Measurements from ENCODE around the gene NAALADL2. TPM values are rescaled to one million over a fixed set of nuclear protein-coding genes. Genes with fewer than 3 reads are reported as not detected.

Gene NAALADL2
- total and polyA plus RNA-seq, 2 donors (not counting 1 experiment from before 2014, with no cell fraction given), result not detected

- Histone ChIP-seq H3K4me1 (ENCODE audit: control insufficient read depth in 2 of 2, insufficient read depth in 2 of 2, low read length in 2 of 2) (no peaks in the 10 kb centered on the region), H4K20me1 (ENCODE audit: control insufficient read depth, insufficient read depth, low read length, poor library complexity, severe bottlenecking) (no peaks in the 10 kb centered on the region), H3K9ac (ENCODE audit: low read length) (no peak overlapping the region), H3K27me3 (replicated peaks in 1 of 4; ENCODE audit: control extremely low read depth in 1 of 4, control insufficient read depth in 3 of 4, insufficient read depth in 4 of 4, low read length in 3 of 4) (no peaks in the 10 kb centered on the region), H3K27ac (ENCODE audit: low read length in 2 of 2) (no peak overlapping the region), H3K36me3 (replicated peaks in 1 of 2; ENCODE audit: control extremely low read depth in 1 of 2, control insufficient read depth in 1 of 2, extremely low read depth in 1 of 2, insufficient read depth in 2 of 2, low read length in 1 of 2) (no peaks in the 10 kb centered on the region), H3K4me3 (ENCODE audit: control extremely low read depth in 1 of 5, extremely low read depth in 1 of 5, insufficient read depth in 1 of 5, low read depth in 2 of 5, low read length in 4 of 5) (no peak overlapping the region), H3K4me2 (replicated peaks; ENCODE audit: low read depth, low read length, poor library complexity, severe bottlenecking) (no peak overlapping the region), H3K79me2 (ENCODE audit: control insufficient read depth, insufficient read depth, low read length) (no peaks in the 10 kb centered on the region), H2AFZ (ENCODE audit: insufficient read depth, low read depth, low read length, poor library complexity, severe bottlenecking) (no peak overlapping the region), H3K9me3 (ENCODE audit: control extremely low read depth in 1 of 3, control insufficient read depth in 2 of 3, insufficient read depth in 1 of 3, low read length in 2 of 3) (peaks cover 0 to 3% (median 0%) of the 10 kb centered on the region in 3 donors)
- intact Hi-C loops (cut with micrococcal nuclease), result no loop called here
- POLR2A ChIA-PET, result no interaction called here
- Mint-ChIP-seq H3K27me3 (no peaks in the 10 kb centered on the region), H3K4me3 (no peak overlapping the region), H3K27ac (no peak overlapping the region), H3K9me3 (ENCODE audit: insufficient read depth) (no peaks in the 10 kb centered on the region), H3K4me1 (no peaks in the 10 kb centered on the region)
- TF ChIP-seq CTCF (IDR thresholded peaks at IDR 0.05) (no peak), EZH2 (IDR thresholded peaks at IDR 0.05; ENCODE audit: borderline replicate concordance, insufficient read depth, low read depth, low read length, poor library complexity, severe bottlenecking) (no peak)
- no peak for DNase-seq
- 89% methylated on average over 4 of the region's 5 CpGs for WGBS (ENCODE audit: insufficient coverage)
- ATAC-seq (ENCODE audit: low read depth), result no peak
- CTCF ChIA-PET, result no interaction called here
Observed at GRCh38 chr3:175426805-175427204, 567.7 kb downstream of the NAALADL2 start.

- H3K27me3 Mint-ChIP-seq, result no peaks in the 10 kb centered on the region
- H3K4me3 Mint-ChIP-seq, result no peak overlapping the region
- ChIA-PET CTCF (no interaction called here), POLR2A (no interaction called here)
- intact Hi-C loops (cut with micrococcal nuclease), result no loop called here
- ATAC-seq (ENCODE audit: low read depth) (no peak), DNase-seq (no peak)
- Histone ChIP-seq H2AFZ (ENCODE audit: insufficient read depth, low read depth, low read length, poor library complexity, severe bottlenecking) (no peak overlapping the region), H3K27ac (ENCODE audit: low read length in 2 of 2) (no peak overlapping the region), H3K4me3 (ENCODE audit: control extremely low read depth in 1 of 5, extremely low read depth in 1 of 5, insufficient read depth in 1 of 5, low read depth in 2 of 5, low read length in 4 of 5) (no peak overlapping the region), H3K4me2 (replicated peaks; ENCODE audit: low read depth, low read length, poor library complexity, severe bottlenecking) (no peak overlapping the region), H3K9me3 (ENCODE audit: control extremely low read depth in 1 of 3, control insufficient read depth in 2 of 3, insufficient read depth in 1 of 3, low read length in 2 of 3) (peaks cover 0 to 5% (median 0%) of the 10 kb centered on the region in 3 donors), H3K79me2 (ENCODE audit: control insufficient read depth, insufficient read depth, low read length) (no peaks in the 10 kb centered on the region), H3K27me3 (replicated peaks in 1 of 4; ENCODE audit: control extremely low read depth in 1 of 4, control insufficient read depth in 3 of 4, insufficient read depth in 4 of 4, low read length in 3 of 4) (no peaks in the 10 kb centered on the region), H3K4me1 (ENCODE audit: control insufficient read depth in 2 of 2, insufficient read depth in 2 of 2, low read length in 2 of 2) (no peaks in the 10 kb centered on the region), H4K20me1 (ENCODE audit: control insufficient read depth, insufficient read depth, low read length, poor library complexity, severe bottlenecking) (no peaks in the 10 kb centered on the region), H3K9ac (ENCODE audit: low read length) (no peak overlapping the region), H3K36me3 (replicated peaks in 1 of 2; ENCODE audit: control extremely low read depth in 1 of 2, control insufficient read depth in 1 of 2, extremely low read depth in 1 of 2, insufficient read depth in 2 of 2, low read length in 1 of 2) (no peaks in the 10 kb centered on the region)
- H3K4me1 Mint-ChIP-seq, result no peaks in the 10 kb centered on the region
- no peak overlapping the region for H3K27ac Mint-ChIP-seq
- H3K9me3 Mint-ChIP-seq (ENCODE audit: insufficient read depth), result no peaks in the 10 kb centered on the region
- TF ChIP-seq EZH2 (IDR thresholded peaks at IDR 0.05; ENCODE audit: borderline replicate concordance, insufficient read depth, low read depth, low read length, poor library complexity, severe bottlenecking) (no peak), CTCF (IDR thresholded peaks at IDR 0.05) (no peak)
Observed at GRCh38 chr3:175428466-175428865, 569.3 kb downstream of the NAALADL2 start.

Measured in B cell (primary cell).